ENCODE measurements around the gene TBX19. TPM values are rescaled to one million over a fixed set of nuclear protein-coding genes. Genes with fewer than 3 reads are reported as not detected.

TBX19 gene
- total RNA-seq, 1 experiment from 2014 or later: 3.0 TPM

DNA sequence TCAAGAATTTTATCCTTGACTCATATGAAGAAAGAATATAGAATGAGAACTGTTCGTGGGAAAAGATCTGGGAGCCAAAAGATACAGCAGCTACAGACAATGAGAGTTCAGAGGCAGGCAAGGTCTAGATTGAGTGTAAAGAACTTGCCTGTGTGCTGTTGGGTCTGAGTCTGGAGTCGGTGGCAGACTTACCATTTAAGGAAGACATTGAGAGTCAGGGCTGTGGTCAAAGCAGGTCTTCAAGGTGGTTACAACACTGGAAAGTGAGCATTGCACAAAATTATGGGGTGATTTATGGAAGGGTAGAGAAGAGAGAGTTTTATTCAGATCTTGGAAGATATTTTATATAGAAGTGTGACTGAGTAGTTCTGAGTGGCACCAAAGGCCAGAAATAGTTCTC, 80.6 kb downstream of the TBX19 start:
- no peaks in the 10 kb centered on the region for H3K9me3 ChIP-seq (ENCODE audit: control insufficient read depth in 1 of 2, insufficient read depth in 1 of 2, low read depth in 1 of 2, low read length in 2 of 2)
- intact Hi-C loops (cut with micrococcal nuclease): no loop called here
- TF ChIP-seq CEBPB (IDR thresholded peaks at IDR 0.05; ENCODE audit: low read depth) (no peak), EZH2phosphoT487 (IDR thresholded peaks at IDR 0.05; ENCODE audit: borderline replicate concordance) (no peak), SIN3A (IDR thresholded peaks at IDR 0.05; ENCODE audit: low read depth) (no peak), POLR2A (IDR thresholded peaks at IDR 0.05; ENCODE audit: borderline replicate concordance, extremely low read depth, insufficient read depth, insufficient read length) (no peak), CBX3 (IDR thresholded peaks at IDR 0.05; ENCODE audit: low read depth) (no peak), SP1 (IDR thresholded peaks at IDR 0.05; ENCODE audit: low read depth) (no peak), ELF1 (IDR thresholded peaks at IDR 0.05; ENCODE audit: borderline replicate concordance, low read depth) (no peak), POLR2AphosphoS5 (IDR thresholded peaks at IDR 0.05; ENCODE audit: low read depth, low read length) (no peak)
- TF ChIP-seq, protein P1, sequence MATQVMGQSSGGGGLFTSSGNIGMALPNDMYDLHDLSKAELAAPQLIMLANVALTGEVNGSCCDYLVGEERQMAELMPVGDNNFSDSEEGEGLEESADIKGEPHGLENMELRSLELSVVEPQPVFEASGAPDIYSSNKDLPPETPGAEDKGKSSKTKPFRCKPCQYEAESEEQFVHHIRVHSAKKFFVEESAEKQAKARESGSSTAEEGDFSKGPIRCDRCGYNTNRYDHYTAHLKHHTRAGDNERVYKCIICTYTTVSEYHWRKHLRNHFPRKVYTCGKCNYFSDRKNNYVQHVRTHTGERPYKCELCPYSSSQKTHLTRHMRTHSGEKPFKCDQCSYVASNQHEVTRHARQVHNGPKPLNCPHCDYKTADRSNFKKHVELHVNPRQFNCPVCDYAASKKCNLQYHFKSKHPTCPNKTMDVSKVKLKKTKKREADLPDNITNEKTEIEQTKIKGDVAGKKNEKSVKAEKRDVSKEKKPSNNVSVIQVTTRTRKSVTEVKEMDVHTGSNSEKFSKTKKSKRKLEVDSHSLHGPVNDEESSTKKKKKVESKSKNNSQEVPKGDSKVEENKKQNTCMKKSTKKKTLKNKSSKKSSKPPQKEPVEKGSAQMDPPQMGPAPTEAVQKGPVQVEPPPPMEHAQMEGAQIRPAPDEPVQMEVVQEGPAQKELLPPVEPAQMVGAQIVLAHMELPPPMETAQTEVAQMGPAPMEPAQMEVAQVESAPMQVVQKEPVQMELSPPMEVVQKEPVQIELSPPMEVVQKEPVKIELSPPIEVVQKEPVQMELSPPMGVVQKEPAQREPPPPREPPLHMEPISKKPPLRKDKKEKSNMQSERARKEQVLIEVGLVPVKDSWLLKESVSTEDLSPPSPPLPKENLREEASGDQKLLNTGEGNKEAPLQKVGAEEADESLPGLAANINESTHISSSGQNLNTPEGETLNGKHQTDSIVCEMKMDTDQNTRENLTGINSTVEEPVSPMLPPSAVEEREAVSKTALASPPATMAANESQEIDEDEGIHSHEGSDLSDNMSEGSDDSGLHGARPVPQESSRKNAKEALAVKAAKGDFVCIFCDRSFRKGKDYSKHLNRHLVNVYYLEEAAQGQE (IDR thresholded peaks at IDR 0.05; ENCODE audit: low read depth): no peak
- BruUV-seq (replicated peaks): no TSS peak
- ChIA-PET RAD21 (ENCODE audit: low non-redundant PET in 1 of 2, low total read pairs in 2 of 2, uncharacterized antibody in 2 of 2, unreplicated experiment in 2 of 2) (no interaction called here), POLR2A (interaction anchor here (1.1 kb wide), 1 partner anchor 18 kb away, joined by 4 read pairs; no protein-coding TSS in a partner anchor), CTCF (interaction anchor here (1.0 kb wide), 1 partner anchor 19 kb away, joined by 3 read pairs; no protein-coding TSS in a partner anchor)
- H4K20me1 ChIP-seq (ENCODE audit: insufficient read depth): no peaks in the 10 kb centered on the region
- H3K79me2 ChIP-seq (ENCODE audit: insufficient read depth, low read length): no peaks in the 10 kb centered on the region
- no peak overlapping the region for H2AFZ ChIP-seq (ENCODE audit: low read depth, low read length, poor library complexity, severe bottlenecking)
- ATAC-seq (no peak), DNase-seq (ENCODE audit: low read depth, low spot score) (no peak)
- H3K4me2 ChIP-seq (ENCODE audit: low read length): no peak overlapping the region
- H3K4me3 ChIP-seq (replicated peaks in 1 of 2; ENCODE audit: low read depth in 1 of 2, low read length in 2 of 2): no peak overlapping the region
- H3K9me2 ChIP-seq (ENCODE audit: insufficient read depth): no peaks in the 10 kb centered on the region
- peaks cover 7 to 13% of the 10 kb centered on the region in 2 experiments; a peak in 2 of 4 replicates for H3K4me1 ChIP-seq (ENCODE audit: control insufficient read depth in 1 of 2, insufficient read depth in 2 of 2, low read length in 2 of 2)
- H3K27ac ChIP-seq (ENCODE audit: low read depth, low read length): no peak overlapping the region
- no peaks in the 10 kb centered on the region for H3K27me3 ChIP-seq (ENCODE audit: insufficient read depth, low read length)
- H3K36me3 ChIP-seq (ENCODE audit: control insufficient read depth in 1 of 2, insufficient read depth in 2 of 2, low read length in 2 of 2): no peaks in the 10 kb centered on the region
- H3K9ac ChIP-seq (ENCODE audit: low read length): no peak overlapping the region

All from HCT116 (cell line).